GM12801 (cell line): ENCODE results near the gene BACH2.

Experiments used
- TF ChIP-seq, protein P1 (sequence below): IDR thresholded peaks from one replicate; pipeline ENCODE4 v1.5.1; 2011; ENCODE audit warnings: control low read depth; ENCODE audit not compliant: insufficient read length; ENCODE audit errors: extremely low read depth

BACH2 gene

DNA sequence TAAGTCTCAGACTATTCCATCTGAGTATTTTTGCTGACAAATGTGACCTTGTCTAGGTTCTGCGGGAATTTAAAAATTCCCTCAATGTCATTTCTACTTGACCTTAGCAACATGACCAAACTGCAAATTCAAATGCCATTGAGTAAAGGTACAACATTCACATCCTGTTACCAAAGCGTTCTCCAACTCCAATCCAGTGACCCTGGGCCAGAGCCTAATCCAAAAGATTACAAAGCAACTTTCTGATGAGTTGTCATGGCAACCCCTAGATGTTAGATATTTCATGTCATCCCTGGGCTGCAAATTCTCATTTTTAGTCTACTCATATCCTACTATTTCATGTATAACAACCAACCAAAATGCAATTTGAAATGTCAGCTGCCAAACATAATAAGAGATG lies 65.3 kb downstream of the BACH2 start:
- TF ChIP-seq, protein P1, sequence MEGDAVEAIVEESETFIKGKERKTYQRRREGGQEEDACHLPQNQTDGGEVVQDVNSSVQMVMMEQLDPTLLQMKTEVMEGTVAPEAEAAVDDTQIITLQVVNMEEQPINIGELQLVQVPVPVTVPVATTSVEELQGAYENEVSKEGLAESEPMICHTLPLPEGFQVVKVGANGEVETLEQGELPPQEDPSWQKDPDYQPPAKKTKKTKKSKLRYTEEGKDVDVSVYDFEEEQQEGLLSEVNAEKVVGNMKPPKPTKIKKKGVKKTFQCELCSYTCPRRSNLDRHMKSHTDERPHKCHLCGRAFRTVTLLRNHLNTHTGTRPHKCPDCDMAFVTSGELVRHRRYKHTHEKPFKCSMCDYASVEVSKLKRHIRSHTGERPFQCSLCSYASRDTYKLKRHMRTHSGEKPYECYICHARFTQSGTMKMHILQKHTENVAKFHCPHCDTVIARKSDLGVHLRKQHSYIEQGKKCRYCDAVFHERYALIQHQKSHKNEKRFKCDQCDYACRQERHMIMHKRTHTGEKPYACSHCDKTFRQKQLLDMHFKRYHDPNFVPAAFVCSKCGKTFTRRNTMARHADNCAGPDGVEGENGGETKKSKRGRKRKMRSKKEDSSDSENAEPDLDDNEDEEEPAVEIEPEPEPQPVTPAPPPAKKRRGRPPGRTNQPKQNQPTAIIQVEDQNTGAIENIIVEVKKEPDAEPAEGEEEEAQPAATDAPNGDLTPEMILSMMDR: no peak

DNA sequence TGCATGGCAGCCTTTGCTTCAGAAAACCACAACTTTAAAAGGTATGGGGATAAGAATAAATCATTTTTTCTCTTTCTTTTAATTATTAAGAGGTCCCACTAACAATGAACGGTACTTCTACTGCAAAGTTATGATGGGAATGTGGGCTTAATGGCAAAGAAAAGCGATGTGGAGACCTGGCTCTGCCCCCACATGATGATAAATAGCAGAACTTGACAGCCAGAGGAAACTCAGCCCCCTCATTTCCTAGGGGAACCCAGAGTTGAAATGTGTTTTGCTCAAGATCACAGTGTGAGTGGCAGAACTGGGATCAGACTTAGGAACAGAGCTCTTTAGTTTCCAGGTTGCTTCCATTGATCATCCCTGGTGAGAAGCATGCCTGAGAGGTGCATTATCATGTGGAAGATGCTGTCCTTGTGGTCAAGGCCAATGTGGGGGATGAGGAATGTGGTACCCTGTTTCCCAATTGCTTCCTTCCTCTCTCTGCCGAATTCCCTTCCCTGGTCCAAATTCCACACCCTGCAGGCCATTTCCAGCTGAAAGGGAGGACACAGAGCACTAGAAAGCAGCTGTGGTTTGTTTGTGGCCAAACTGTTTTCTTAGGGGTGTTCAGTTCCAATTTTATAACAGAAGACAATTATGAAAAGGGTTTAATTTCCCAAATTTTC lies 66.0 kb downstream of the BACH2 start:
- TF ChIP-seq, protein P1: no peak

DNA sequence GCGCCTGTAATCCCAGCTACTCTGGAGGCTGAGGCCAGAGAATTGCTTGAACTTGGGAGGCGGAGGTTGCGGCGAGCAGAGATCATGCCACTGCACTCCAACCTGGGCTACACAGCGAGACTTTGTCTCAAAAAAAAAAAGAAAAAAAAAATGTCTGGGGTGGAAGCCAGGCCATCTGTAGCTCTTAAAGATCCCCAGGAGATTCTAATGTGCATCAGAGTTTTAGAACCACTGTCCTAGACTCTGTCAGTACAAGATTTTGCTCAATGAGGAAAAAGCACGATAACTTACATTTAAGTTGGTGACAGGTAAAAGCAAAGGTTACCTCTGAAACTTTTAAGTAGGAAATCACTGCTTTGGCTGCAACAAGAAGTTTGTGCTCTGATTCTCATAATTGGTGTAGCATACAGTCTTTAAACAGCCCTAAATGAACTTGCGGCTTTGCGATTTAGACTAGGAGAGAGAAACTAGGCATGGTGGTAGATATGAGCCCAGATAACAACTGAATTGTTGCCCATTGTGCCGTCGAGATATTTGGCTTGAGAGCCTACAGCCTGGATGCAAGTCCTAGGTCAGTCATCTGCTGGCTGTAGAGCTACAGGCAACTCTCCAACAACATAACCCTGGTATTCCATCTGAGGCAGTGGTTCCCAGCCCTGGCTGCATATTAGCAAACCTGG lies 67.2 kb downstream of the BACH2 start:
- TF ChIP-seq, protein P1: no peak

DNA sequence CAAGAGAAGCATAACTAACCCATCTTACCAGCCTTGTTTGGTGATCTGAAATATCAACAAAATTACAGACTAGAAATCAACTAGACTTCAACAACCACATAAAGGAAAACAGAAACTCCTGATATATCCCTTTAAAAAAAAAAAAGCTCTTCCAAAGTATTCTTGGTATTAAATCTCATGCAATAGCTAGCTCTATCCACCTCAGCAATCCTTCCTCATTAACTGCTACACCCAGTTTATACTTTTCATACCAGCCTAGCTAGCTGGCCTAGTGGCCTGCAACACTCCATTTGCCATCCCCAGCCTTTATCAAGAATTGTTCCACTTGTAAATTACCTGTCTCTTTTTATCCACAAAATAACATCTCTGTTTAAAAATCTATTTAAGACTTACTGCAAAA lies 69.0 kb downstream of the BACH2 start:
- TF ChIP-seq, protein P1: no peak

DNA sequence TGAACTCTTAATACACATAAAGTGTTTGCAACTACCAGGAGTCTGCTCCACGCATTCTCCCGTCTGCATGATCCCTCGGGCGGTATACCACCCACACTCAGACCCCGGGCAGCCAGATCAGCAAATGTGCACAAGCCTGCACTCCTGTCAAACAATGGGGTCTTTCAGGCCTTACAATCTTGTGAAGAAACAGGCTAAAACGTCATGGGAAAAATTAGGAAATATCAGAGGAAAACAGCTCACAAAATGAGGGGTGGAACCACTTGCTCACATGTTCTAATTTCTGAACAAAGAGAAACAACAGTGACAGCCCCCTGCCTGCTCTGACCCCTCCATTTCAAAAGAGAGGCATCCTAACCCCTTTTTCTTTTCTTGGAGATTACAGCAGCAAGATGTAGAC lies 69.4 kb downstream of the BACH2 start:
- TF ChIP-seq, protein P1: no peak

DNA sequence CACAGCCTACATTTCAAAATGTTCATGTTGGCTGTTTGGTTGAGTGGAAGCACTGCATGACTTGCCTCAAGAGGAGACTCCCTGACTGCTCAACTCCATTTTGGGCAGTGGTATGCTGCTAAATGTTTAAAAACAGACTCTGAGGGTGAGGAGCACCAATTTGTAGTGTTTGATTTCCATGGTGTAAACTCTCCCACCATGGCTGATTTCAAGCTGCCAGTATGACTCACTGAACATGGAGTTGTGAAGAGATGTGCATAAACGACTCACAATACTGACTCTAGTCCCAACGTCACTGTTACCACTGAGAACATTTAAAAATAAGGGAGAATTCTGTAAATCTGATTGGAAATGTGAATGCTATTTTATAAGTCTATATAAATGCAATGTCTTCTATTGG lies 70.4 kb downstream of the BACH2 start:
- TF ChIP-seq, protein P1: no peak

DNA sequence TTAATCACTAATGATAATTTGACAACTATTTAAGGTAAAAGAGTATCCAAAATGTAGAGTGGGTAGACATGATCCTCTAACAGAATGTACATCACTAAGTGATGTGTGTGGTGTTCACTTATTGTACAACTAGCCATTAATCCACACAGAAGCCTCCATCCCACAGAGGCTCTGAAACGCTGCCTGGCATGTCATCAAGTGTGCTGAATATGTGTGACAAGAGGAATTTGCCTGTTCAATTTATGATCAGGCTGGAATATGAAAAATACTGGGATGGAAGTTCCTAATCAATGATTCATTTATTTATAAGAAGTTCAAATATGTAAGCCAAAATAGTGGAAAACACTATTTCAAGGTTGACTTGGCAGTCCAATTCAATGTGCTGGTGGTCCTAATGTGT lies 72.4 kb downstream of the BACH2 start:
- TF ChIP-seq, protein P1: no peak
